T-helper 2 cell treated with Interferon-gamma antibody and Interleukin-4, amounts not matched to agents 5 μg/mL and 100 μg/mL, for 36 hours (primary cell): ENCODE results near the gene UPK3A.

Experiments
- DNase-seq: peaks from one replicate; pipeline ENCODE4 v3.0.0; 2021; ENCODE audit warnings: low spot score
- H3K27ac Mint-ChIP-seq: one replicate; pipeline ENCODE4 v1.8.0; 2021; ENCODE audit warnings: mild to moderate bottlenecking, mixed read lengths
- H3K27me3 Mint-ChIP-seq: one replicate; pipeline ENCODE4 v1.8.0; 2021; ENCODE audit warnings: low read depth, mixed read lengths
- H3K36me3 Mint-ChIP-seq: one replicate; pipeline ENCODE4 v1.8.0; 2021; ENCODE audit warnings: low read depth, mixed read lengths
- H3K4me1 Mint-ChIP-seq: one replicate; pipeline ENCODE4 v1.8.0; 2021; ENCODE audit warnings: low read depth, mixed read lengths
- H3K4me3 Mint-ChIP-seq: one replicate; pipeline ENCODE4 v1.8.0; 2022; ENCODE audit warnings: mild to moderate bottlenecking, moderate library complexity, mixed read lengths
- H3K9me3 Mint-ChIP-seq: one replicate; pipeline ENCODE4 v1.8.0; 2021; ENCODE audit warnings: mixed read lengths

Gene UPK3A

GRCh38 chr22:45330548-45330947 is 45.8 kb downstream of the UPK3A start:
- H3K4me3 Mint-ChIP-seq = no peak overlapping the region
- no peaks in the 10 kb centered on the region for H3K27me3 Mint-ChIP-seq
- DNase-seq = no peak
- peaks cover 60% of the 10 kb centered on the region for H3K36me3 Mint-ChIP-seq
- no peaks in the 10 kb centered on the region for H3K9me3 Mint-ChIP-seq
- peaks cover 5% of the 10 kb centered on the region for H3K4me1 Mint-ChIP-seq
- no peak overlapping the region for H3K27ac Mint-ChIP-seq

GRCh38 chr22:45331486-45331885 is 46.7 kb downstream of the UPK3A start:
- Mint-ChIP-seq H3K4me1 (peaks cover 5% of the 10 kb centered on the region), H3K9me3 (no peaks in the 10 kb centered on the region), H3K4me3 (no peak overlapping the region), H3K27me3 (no peaks in the 10 kb centered on the region), H3K36me3 (peaks cover 64% of the 10 kb centered on the region), H3K27ac (peak overlapping the region; percentile 24)
- DNase-seq = no peak

GRCh38 chr22:45332001-45332400 is 47.3 kb downstream of the UPK3A start:
- Mint-ChIP-seq H3K27me3 (no peaks in the 10 kb centered on the region), H3K36me3 (peaks cover 68% of the 10 kb centered on the region), H3K4me3 (no peak overlapping the region), H3K27ac (no peak overlapping the region), H3K4me1 (peaks cover 5% of the 10 kb centered on the region), H3K9me3 (no peaks in the 10 kb centered on the region)
- DNase-seq = no peak

- Mint-ChIP-seq H3K27ac (no peak overlapping the region), H3K4me1 (peaks cover 5% of the 10 kb centered on the region), H3K27me3 (no peaks in the 10 kb centered on the region), H3K36me3 (peaks cover 67% of the 10 kb centered on the region), H3K9me3 (no peaks in the 10 kb centered on the region), H3K4me3 (no peak overlapping the region)
- no peak for DNase-seq
Observed at GRCh38 chr22:45334068-45334467, 49.3 kb downstream of the UPK3A start.

GRCh38 chr22:45334528-45334927 is 49.8 kb downstream of the UPK3A start:
- H3K4me3 Mint-ChIP-seq = no peak overlapping the region
- no peak for DNase-seq
- H3K36me3 Mint-ChIP-seq = peaks cover 62% of the 10 kb centered on the region
- H3K9me3 Mint-ChIP-seq = no peaks in the 10 kb centered on the region
- peaks cover 5% of the 10 kb centered on the region for H3K4me1 Mint-ChIP-seq
- H3K27ac Mint-ChIP-seq = no peak overlapping the region
- H3K27me3 Mint-ChIP-seq = no peaks in the 10 kb centered on the region

- Mint-ChIP-seq H3K36me3 (peaks cover 67% of the 10 kb centered on the region), H3K4me3 (no peak overlapping the region), H3K27ac (no peak overlapping the region), H3K4me1 (peaks cover 5% of the 10 kb centered on the region), H3K9me3 (no peaks in the 10 kb centered on the region), H3K27me3 (no peaks in the 10 kb centered on the region)
- DNase-seq = no peak
Observed at GRCh38 chr22:45335021-45335818, 50.5 kb downstream of the UPK3A start.

GRCh38 chr22:45335854-45336522 is 51.2 kb downstream of the UPK3A start:
- H3K27me3 Mint-ChIP-seq = no peaks in the 10 kb centered on the region
- peaks cover 10% of the 10 kb centered on the region for H3K4me1 Mint-ChIP-seq
- H3K4me3 Mint-ChIP-seq = no peak overlapping the region
- no peaks in the 10 kb centered on the region for H3K9me3 Mint-ChIP-seq
- DNase-seq = no peak
- H3K36me3 Mint-ChIP-seq = peaks cover 67% of the 10 kb centered on the region
- no peak overlapping the region for H3K27ac Mint-ChIP-seq

- Mint-ChIP-seq H3K9me3 (no peaks in the 10 kb centered on the region), H3K36me3 (peaks cover 69% of the 10 kb centered on the region)
Observed at GRCh38 chr22:45336971-45337431, 52.3 kb downstream of the UPK3A start.

GRCh38 chr22:45337536-45337935 is 52.8 kb downstream of the UPK3A start:
- Mint-ChIP-seq H3K4me3 (no peak overlapping the region), H3K27ac (no peak overlapping the region), H3K27me3 (no peaks in the 10 kb centered on the region), H3K9me3 (no peaks in the 10 kb centered on the region), H3K4me1 (peaks cover 17% of the 10 kb centered on the region), H3K36me3 (peaks cover 65% of the 10 kb centered on the region)
- DNase-seq = no peak

More at GRCh38 chr22:45336971-45337431, 52.3 kb downstream of the UPK3A start:
- Mint-ChIP-seq H3K27me3 (no peaks in the 10 kb centered on the region), H3K27ac (no peak overlapping the region), H3K4me3 (no peak overlapping the region), H3K4me1 (peaks cover 17% of the 10 kb centered on the region)
- DNase-seq = no peak

GRCh38 chr22:45338795-45339194 is 54.0 kb downstream of the UPK3A start:
- Mint-ChIP-seq H3K27me3 (no peaks in the 10 kb centered on the region), H3K4me3 (no peak overlapping the region), H3K27ac (no peak overlapping the region), H3K4me1 (peaks cover 17% of the 10 kb centered on the region), H3K36me3 (peaks cover 59% of the 10 kb centered on the region), H3K9me3 (no peaks in the 10 kb centered on the region)
- DNase-seq = no peak

GRCh38 chr22:45340323-45340722 is 55.6 kb downstream of the UPK3A start:
- DNase-seq = no peak
- H3K27ac Mint-ChIP-seq = peak overlapping the region; percentile 79
- H3K4me3 Mint-ChIP-seq = peak overlapping the region; percentile 48
- H3K9me3 Mint-ChIP-seq = no peaks in the 10 kb centered on the region
- peaks cover 12% of the 10 kb centered on the region for H3K4me1 Mint-ChIP-seq
- no peaks in the 10 kb centered on the region for H3K27me3 Mint-ChIP-seq
- peaks cover 56% of the 10 kb centered on the region for H3K36me3 Mint-ChIP-seq

GRCh38 chr22:45341498-45341897 is 56.7 kb downstream of the UPK3A start:
- peak; percentile 62 for DNase-seq
- Mint-ChIP-seq H3K27ac (peak overlapping the region; percentile 89), H3K4me3 (peak overlapping the region; percentile 69), H3K4me1 (peaks cover 12% of the 10 kb centered on the region), H3K27me3 (no peaks in the 10 kb centered on the region), H3K36me3 (peaks cover 51% of the 10 kb centered on the region), H3K9me3 (no peaks in the 10 kb centered on the region)

GRCh38 chr22:45343143-45343542 is 58.4 kb downstream of the UPK3A start:
- Mint-ChIP-seq H3K36me3 (peaks cover 40% of the 10 kb centered on the region), H3K27ac (no peak overlapping the region), H3K4me3 (no peak overlapping the region), H3K4me1 (peaks cover 12% of the 10 kb centered on the region), H3K9me3 (no peaks in the 10 kb centered on the region), H3K27me3 (no peaks in the 10 kb centered on the region)
- no peak for DNase-seq

GRCh38 chr22:45344334-45344733 is 59.6 kb downstream of the UPK3A start:
- DNase-seq = no peak
- Mint-ChIP-seq H3K27me3 (no peaks in the 10 kb centered on the region), H3K9me3 (no peaks in the 10 kb centered on the region), H3K36me3 (peaks cover 38% of the 10 kb centered on the region), H3K27ac (no peak overlapping the region), H3K4me3 (no peak overlapping the region), H3K4me1 (peaks cover 12% of the 10 kb centered on the region)
